ENCODE data around the gene MTERF1.

The MTERF1 gene

GRCh38 chr7:91838439-91838838 is 42.1 kb downstream of the MTERF1 start:
- DNase-seq (ENCODE audit: low read depth in 1 of 2, low spot score in 1 of 2), result no peak
- in situ Hi-C loops (cut with HindIII; ENCODE audit: low pct_unique_long_range_greater_than_20kb, low sequenced_read_pairs), result no loop called here
- TF ChIP-seq JUND (IDR thresholded peaks at IDR 0.05; ENCODE audit: low read depth), result no peak

GRCh38 chr7:91837397-91838070 is 43.0 kb downstream of the MTERF1 start:
- in situ Hi-C loops (cut with HindIII; ENCODE audit: low pct_unique_long_range_greater_than_20kb, low sequenced_read_pairs), result no loop called here
- no peak for TF ChIP-seq JUND (IDR thresholded peaks at IDR 0.05; ENCODE audit: low read depth)
- no peak for DNase-seq (ENCODE audit: low read depth in 1 of 2, low spot score in 1 of 2)

- peak in 1 of 2 experiments; percentile 6 for DNase-seq (ENCODE audit: low read depth in 1 of 2, low spot score in 1 of 2)
- in situ Hi-C loops (cut with HindIII; ENCODE audit: low pct_unique_long_range_greater_than_20kb, low sequenced_read_pairs), result no loop called here
- TF ChIP-seq JUND (IDR thresholded peaks at IDR 0.05; ENCODE audit: low read depth), result no peak
These were observed 44.6 kb downstream of the MTERF1 start for GRCh38 chr7:91835826-91836368.

GRCh38 chr7:91835091-91835825 is 45.2 kb downstream of the MTERF1 start:
- no peak for DNase-seq (ENCODE audit: low read depth in 1 of 2, low spot score in 1 of 2)
- TF ChIP-seq JUND (IDR thresholded peaks at IDR 0.05; ENCODE audit: low read depth), result no peak
- in situ Hi-C loops (cut with HindIII; ENCODE audit: low pct_unique_long_range_greater_than_20kb, low sequenced_read_pairs), result no loop called here

GRCh38 chr7:91832493-91833045 is 47.9 kb downstream of the MTERF1 start:
- no peak for DNase-seq (ENCODE audit: low read depth in 1 of 2, low spot score in 1 of 2)
- in situ Hi-C loops (cut with HindIII; ENCODE audit: low pct_unique_long_range_greater_than_20kb, low sequenced_read_pairs), result no loop called here
- TF ChIP-seq JUND (IDR thresholded peaks at IDR 0.05; ENCODE audit: low read depth), result no peak

- no peak for DNase-seq (ENCODE audit: low read depth in 1 of 2, low spot score in 1 of 2)
- no peak for TF ChIP-seq JUND (IDR thresholded peaks at IDR 0.05; ENCODE audit: low read depth)
- in situ Hi-C loops (cut with HindIII; ENCODE audit: low pct_unique_long_range_greater_than_20kb, low sequenced_read_pairs), result no loop called here
These were observed 53.3 kb downstream of the MTERF1 start for GRCh38 chr7:91827169-91827568.

- in situ Hi-C loops (cut with HindIII; ENCODE audit: low pct_unique_long_range_greater_than_20kb, low sequenced_read_pairs), result no loop called here
- TF ChIP-seq JUND (IDR thresholded peaks at IDR 0.05; ENCODE audit: low read depth), result no peak
- no peak for DNase-seq (ENCODE audit: low read depth in 1 of 2, low spot score in 1 of 2)
These were observed 54.1 kb downstream of the MTERF1 start for GRCh38 chr7:91826377-91826776.

- no peak for DNase-seq (ENCODE audit: low read depth in 1 of 2, low spot score in 1 of 2)
- in situ Hi-C loops (cut with HindIII; ENCODE audit: low pct_unique_long_range_greater_than_20kb, low sequenced_read_pairs), result no loop called here
- TF ChIP-seq JUND (IDR thresholded peaks at IDR 0.05; ENCODE audit: low read depth), result no peak
These were observed 56.3 kb downstream of the MTERF1 start for GRCh38 chr7:91824201-91824600.
